DMS 273 (cell line): ENCODE data around the gene FAM20C.
"Not testable (repeated sequence)": the region's sequence is repeated elsewhere in the genome, so short reads cannot be mapped to it uniquely, and the experiment has no call there.

ENCODE experiments used
- DNase-seq: peaks from one replicate; lab custom pipeline; 2025; ENCODE audit not compliant: unreplicated experiment; lab: John Stamatoyannopoulos, UW

Gene FAM20C

GRCh38 chr7:173209-173918 lies 19.0 kb upstream of the FAM20C start:
- DNase-seq, result no peak

GRCh38 chr7:174716-175115 lies 17.7 kb upstream of the FAM20C start:
- DNase-seq, result no peak

- DNase-seq, result no peak
These were observed 16.4 kb upstream of the FAM20C start for GRCh38 chr7:175955-176354.

DNA sequence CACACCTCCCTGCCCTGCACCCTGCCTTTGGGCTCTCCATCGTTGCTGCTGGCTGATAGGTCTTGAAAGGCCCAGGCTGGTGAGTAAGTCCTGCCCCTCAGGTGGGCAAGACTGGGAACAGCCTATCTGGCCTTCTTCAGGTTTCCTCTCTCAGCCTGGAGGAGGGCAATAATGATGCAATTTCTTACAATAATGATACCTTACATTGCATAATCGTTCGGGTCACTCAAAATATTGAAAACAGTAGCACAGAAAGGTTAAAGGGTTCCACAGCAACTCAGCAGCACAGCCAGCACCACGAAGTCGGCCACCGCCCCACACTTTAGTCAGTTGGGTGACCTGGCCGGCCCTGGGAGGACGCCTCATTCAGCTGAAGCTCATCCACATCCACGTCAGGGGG lies 16.0 kb upstream of the FAM20C start:
- DNase-seq, result no peak

- DNase-seq, result no peak
These were observed 15.4 kb upstream of the FAM20C start for GRCh38 chr7:176786-177459.

DNA sequence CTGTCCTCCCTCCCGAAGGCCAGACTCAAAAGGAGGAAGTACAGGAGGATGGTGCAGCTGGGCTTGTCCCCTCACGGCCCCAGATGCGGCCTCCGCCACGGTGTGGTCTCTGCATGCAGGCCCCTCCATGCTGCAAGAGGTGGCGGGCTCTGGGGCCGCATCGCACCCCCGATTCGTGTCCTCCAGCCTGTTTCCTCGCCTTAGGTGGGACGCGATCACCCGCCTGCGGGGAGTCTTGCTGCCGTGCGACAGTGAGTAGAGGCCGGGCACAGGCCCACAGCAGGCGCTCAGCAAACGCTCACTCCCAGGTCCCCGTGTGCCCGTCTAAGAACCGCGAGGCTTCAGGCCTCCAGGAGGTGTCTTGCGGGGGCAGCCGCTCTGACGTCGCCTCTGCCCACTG lies 13.9 kb upstream of the FAM20C start:
- DNase-seq, result no peak

GRCh38 chr7:179209-179681 lies 13.1 kb upstream of the FAM20C start:
- no peak for DNase-seq

- DNase-seq, result no peak
These were observed 12.2 kb upstream of the FAM20C start for GRCh38 chr7:179948-180694.

GRCh38 chr7:181738-182137 lies 10.6 kb upstream of the FAM20C start:
- no peak for DNase-seq

DNA sequence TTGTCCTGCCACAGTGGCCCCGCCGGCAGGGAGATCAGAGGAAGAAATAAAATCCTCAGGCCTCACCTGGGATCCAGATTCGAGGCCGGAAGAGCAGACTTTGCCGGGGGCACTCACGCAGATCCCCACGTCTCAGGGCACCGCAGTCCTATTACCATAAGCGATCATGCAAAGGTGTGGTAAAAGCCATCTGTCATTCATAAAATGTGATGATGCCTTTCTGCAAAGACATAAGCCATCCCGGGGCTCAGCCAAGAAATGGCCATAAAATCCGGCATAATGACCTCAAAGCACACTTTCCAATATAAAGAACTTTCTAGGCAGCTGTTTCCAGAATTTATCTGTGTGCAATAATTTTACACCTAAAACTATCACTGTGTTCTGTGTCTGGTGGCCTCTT lies 9.9 kb upstream of the FAM20C start:
- not testable (repeated sequence) for DNase-seq

DNA sequence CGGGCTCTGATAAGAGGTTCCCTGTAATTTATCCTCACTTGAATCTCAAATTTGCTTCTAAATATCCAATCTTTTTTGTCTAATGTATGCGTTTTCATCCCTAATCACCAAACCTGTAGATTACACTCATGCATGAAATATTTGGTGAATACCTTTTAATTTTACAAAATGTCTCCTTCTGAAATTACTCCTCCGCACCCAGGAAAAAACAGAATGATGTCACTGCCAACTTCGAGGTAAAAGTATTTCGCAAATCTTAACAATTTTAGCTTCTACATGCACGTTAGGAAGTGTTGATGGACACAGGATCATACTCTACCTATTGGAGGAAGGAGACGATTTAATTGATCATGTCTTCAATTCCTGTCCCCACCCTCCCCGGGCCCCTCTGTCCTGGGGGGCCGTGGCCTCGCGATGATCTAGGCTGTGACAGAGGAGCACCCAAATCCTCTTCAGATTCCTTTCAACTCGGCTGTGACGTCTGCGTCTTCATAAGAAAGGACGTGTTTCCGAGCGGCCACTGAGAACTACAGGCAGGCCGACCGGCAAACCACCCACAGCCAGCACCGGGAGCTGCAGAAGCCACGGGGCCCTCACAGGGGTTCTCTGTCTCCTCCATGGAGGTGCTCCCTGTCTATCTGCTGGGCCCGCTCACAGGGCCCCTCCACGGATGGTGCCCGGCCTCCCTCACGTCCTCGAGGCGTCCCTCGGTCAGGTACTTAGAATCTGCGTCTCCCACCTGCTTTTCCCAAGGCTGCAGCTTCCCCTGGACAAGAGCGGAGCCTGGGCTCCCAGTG lies 8.7 kb upstream of the FAM20C start:
- DNase-seq, result no peak

GRCh38 chr7:184294-185264 lies 7.8 kb upstream of the FAM20C start:
- no peak for DNase-seq

GRCh38 chr7:186516-187113 lies 5.8 kb upstream of the FAM20C start:
- no peak for DNase-seq

- DNase-seq, result peak; percentile 59
These were observed 5.0 kb upstream of the FAM20C start for GRCh38 chr7:187227-187927.

DNA sequence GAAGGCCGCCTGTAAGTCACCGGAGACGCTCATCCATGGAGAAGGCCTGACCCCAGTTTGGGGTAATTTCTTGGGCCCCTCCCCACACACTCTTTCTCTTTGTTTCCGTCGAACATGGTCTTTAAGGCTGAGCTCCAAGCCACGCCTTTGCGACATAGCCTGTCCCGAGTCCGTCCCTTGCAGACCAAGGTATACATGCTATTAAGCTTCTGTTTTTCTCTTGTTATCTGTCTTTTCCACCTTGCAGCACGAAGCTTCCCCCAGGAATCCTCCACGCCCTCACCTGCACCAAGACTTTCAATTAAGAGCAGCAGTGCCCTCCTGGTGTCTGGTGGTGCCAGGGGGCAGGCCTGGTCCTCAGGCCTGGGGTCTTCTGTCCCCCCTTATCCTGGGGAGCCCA lies 4.2 kb upstream of the FAM20C start:
- no peak for DNase-seq

DNA sequence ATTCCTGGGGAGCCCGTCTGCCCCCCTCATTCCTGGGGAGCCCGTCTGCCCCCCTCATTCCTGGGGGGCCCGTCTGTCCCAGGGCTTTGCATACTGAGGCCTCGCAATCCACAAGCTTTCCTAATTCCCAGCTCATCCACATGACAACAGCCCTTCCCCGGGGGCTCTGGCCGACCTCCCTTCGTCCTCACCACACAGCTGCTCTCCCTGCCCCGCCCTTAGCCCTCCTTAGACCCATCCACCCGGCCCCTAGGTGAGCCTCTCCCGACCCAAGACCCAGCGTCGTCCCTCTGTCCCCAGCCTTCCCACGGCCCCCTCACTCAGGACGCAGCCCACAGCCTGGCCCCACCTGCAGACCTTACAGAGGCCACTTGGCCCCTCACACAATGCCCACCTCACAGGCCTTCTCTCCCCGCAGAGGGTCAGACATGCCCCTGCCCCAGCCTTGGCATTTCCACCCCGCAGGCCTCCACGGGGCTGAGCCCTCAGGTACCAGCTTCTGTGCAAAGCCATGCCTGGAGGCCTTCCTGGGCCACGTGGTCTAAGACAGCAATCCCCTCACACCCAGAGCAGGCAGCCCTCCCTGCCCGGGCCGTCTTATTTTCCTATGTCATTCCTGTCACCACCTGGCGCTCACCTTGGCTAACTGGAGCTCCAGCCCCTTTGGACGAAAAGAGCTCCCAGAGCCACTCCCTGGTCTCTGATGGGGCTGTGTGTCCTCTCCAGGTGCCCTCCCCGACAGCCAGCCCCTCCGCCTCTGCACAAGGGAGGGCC lies 3.5 kb upstream of the FAM20C start:
- no peak for DNase-seq

DNA sequence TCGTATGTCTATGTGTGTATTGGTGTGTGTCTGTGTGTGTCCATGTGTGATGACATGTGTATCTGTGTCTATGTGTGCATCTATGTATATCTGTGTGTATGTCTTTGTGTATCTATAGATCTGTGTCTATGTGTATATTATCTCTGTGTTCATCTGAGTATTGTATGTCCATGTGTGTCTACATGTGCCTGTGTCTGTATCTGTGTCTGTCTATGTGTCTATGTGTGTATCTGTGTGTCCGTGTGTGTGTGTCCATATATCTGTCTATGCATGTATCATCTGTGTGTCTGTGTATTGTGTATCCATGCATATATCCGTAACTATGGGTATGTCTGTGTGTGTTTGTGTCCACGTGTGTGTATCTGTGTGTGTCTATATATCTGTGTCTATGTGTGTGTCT lies 2.7 kb upstream of the FAM20C start:
- no peak for DNase-seq

GRCh38 chr7:190196-190595 lies 2.2 kb upstream of the FAM20C start:
- no peak for DNase-seq
